ENCODE results near the gene CDC42SE2.

- TF ChIP-seq, protein P1, sequence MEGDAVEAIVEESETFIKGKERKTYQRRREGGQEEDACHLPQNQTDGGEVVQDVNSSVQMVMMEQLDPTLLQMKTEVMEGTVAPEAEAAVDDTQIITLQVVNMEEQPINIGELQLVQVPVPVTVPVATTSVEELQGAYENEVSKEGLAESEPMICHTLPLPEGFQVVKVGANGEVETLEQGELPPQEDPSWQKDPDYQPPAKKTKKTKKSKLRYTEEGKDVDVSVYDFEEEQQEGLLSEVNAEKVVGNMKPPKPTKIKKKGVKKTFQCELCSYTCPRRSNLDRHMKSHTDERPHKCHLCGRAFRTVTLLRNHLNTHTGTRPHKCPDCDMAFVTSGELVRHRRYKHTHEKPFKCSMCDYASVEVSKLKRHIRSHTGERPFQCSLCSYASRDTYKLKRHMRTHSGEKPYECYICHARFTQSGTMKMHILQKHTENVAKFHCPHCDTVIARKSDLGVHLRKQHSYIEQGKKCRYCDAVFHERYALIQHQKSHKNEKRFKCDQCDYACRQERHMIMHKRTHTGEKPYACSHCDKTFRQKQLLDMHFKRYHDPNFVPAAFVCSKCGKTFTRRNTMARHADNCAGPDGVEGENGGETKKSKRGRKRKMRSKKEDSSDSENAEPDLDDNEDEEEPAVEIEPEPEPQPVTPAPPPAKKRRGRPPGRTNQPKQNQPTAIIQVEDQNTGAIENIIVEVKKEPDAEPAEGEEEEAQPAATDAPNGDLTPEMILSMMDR (IDR thresholded peaks at IDR 0.05; ENCODE audit: low read depth, low read length): no peak
- no peak for TF ChIP-seq MYC (IDR thresholded peaks at IDR 0.05; ENCODE audit: low read depth, low read length)
Measured at GRCh38 chr5:131321066-131321465, 57.2 kb downstream of the CDC42SE2 start.

Data from NB4 (cell line).